GM13977 (cell line): ENCODE measurements around the gene NKD2.

Source experiments
- DNase-seq: peaks from one replicate; pipeline ENCODE4 v3.0.0; 2012; ENCODE audit warnings: low spot score
- CTCF ChIP-seq: IDR thresholded peaks from 2 replicates; pipeline ENCODE4 v1.5.1; 2012; ENCODE audit warnings: mild to moderate bottlenecking, control low read depth; ENCODE audit not compliant: insufficient read depth; ENCODE audit errors: extremely low read depth, missing control alignments
- in situ Hi-C: fragments of 300-500 bp; cut with MboI; formaldehyde crosslinking; loops from one replicate; pipeline ENCODE4 v1.12.0; 2022; ENCODE audit warnings: low sequenced_read_pairs, low pct_unique_long_range_greater_than_20kb, mixed read lengths, inconsistent platforms; ENCODE audit not compliant: unreplicated experiment

Gene NKD2

GRCh38 chr5:1047332-1047965, 38.8 kb downstream of the NKD2 start:
- in situ Hi-C loops: no loop called here
- no peak for TF ChIP-seq CTCF
- no peak for DNase-seq

- TF ChIP-seq CTCF: no peak
- DNase-seq: no peak
- in situ Hi-C loops: no loop called here
Measured at GRCh38 chr5:1048162-1048721, 39.6 kb downstream of the NKD2 start.

GRCh38 chr5:1048861-1049838, 40.5 kb downstream of the NKD2 start:
- no peak for DNase-seq
- TF ChIP-seq CTCF: no peak
- in situ Hi-C loops: no loop called here

- no peak for DNase-seq
- in situ Hi-C loops: no loop called here
- no peak for TF ChIP-seq CTCF
Measured at GRCh38 chr5:1050423-1051365, 42.1 kb downstream of the NKD2 start.

- in situ Hi-C loops: no loop called here
- TF ChIP-seq CTCF: no peak
- no peak for DNase-seq
Measured at GRCh38 chr5:1051366-1051720, 42.7 kb downstream of the NKD2 start.

GRCh38 chr5:1052076-1052475, 43.5 kb downstream of the NKD2 start:
- TF ChIP-seq CTCF: no peak
- in situ Hi-C loops: no loop called here
- DNase-seq: no peak
